ENCODE results near the gene HOMER2. TPM values are rescaled to one million over a fixed set of nuclear protein-coding genes. Genes with fewer than 3 reads are reported as not detected.

Gene HOMER2
- total RNA-seq, 1 experiment from 2014 or later: 8.8 TPM

GRCh38 chr15:82933576-82933975 lies 18.9 kb downstream of the HOMER2 start:
- POLR2A ChIA-PET: interaction anchor here (0.8 kb wide), 1 partner anchor 52 kb away, joined by 3 read pairs; the partner anchor contains the start of gene RAMAC
- CTCF ChIA-PET: no interaction called here
- intact Hi-C loops (cut with micrococcal nuclease): no loop called here
- Mint-ChIP-seq H3K9me3 (ENCODE audit: unreplicated experiment) (no peaks in the 10 kb centered on the region), H3K36me3 (ENCODE audit: insufficient read depth, unreplicated experiment) (peaks cover 4% of the 10 kb centered on the region), H3K4me3 (ENCODE audit: unreplicated experiment) (no peak overlapping the region), H3K27ac (ENCODE audit: low read depth, unreplicated experiment) (no peak overlapping the region), H3K27me3 (ENCODE audit: insufficient read depth, unreplicated experiment) (no peaks in the 10 kb centered on the region), H3K4me1 (ENCODE audit: insufficient read depth, unreplicated experiment) (no peaks in the 10 kb centered on the region)
- BruUV-seq (replicated peaks): no TSS peak
- TF ChIP-seq CTCF (IDR thresholded peaks at IDR 0.05; ENCODE audit: unreplicated experiment): no peak
- no peak for DNase-seq (ENCODE audit: unreplicated experiment)

DNA sequence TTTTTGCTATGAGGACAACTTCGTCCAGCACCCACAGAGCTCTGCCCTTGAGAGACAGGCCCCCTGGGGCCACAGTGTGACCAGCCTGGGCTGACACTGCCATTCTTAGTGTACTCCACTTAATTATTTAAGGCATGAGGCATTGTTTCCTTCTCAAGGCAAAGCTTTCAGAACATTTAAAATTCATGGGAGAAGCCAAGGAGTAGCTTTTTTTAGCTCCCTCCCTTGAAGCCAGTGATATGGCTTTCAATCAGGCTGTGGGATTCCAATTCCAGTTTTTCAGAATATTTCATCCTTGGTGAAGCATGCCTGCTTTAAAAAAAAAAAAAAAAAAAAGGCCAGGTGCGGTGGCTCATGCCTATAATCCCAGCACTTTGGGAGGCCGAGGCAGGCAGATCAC lies 21.3 kb downstream of the HOMER2 start:
- Mint-ChIP-seq H3K4me1 (ENCODE audit: insufficient read depth, unreplicated experiment) (no peaks in the 10 kb centered on the region), H3K4me3 (ENCODE audit: unreplicated experiment) (no peak overlapping the region), H3K27ac (ENCODE audit: low read depth, unreplicated experiment) (no peak overlapping the region), H3K36me3 (ENCODE audit: insufficient read depth, unreplicated experiment) (peaks cover 6% of the 10 kb centered on the region), H3K27me3 (ENCODE audit: insufficient read depth, unreplicated experiment) (no peaks in the 10 kb centered on the region), H3K9me3 (ENCODE audit: unreplicated experiment) (no peaks in the 10 kb centered on the region)
- POLR2A ChIA-PET: no interaction called here
- TF ChIP-seq CTCF (IDR thresholded peaks at IDR 0.05; ENCODE audit: unreplicated experiment): no peak
- no peak for DNase-seq (ENCODE audit: unreplicated experiment)
- no TSS peak for BruUV-seq (replicated peaks)
- intact Hi-C loops (cut with micrococcal nuclease): no loop called here
- CTCF ChIA-PET: interaction anchor here (0.6 kb wide), 2 partner anchors 10 to 17 kb away, joined by 4 read pairs; no protein-coding TSS in a partner anchor

DNA sequence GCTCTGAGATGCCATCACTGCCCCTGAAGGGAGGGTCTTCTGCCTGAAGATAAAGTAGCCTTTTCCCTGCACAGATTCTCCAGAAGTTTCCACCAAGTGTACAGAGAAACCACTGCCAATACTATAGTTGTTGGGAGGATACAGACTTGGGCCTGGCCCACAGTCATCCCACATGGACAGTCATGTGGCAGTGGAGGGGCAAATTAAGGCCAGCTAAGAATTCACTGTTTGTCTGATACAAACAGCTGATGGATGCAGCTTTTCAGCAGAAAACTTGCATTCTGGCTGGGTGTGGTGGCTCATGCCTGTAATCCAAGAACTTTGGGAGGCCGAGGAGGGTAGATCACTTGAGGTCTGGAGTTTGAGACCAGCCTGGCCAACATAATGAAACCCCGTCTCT lies 22.1 kb downstream of the HOMER2 start:
- no peak for TF ChIP-seq CTCF (IDR thresholded peaks at IDR 0.05; ENCODE audit: unreplicated experiment)
- ChIA-PET CTCF (no interaction called here), POLR2A (no interaction called here)
- no peaks in the 10 kb centered on the region for H3K9me3 Mint-ChIP-seq (ENCODE audit: unreplicated experiment)
- H3K36me3 Mint-ChIP-seq (ENCODE audit: insufficient read depth, unreplicated experiment): peaks cover 6% of the 10 kb centered on the region
- no peaks in the 10 kb centered on the region for H3K27me3 Mint-ChIP-seq (ENCODE audit: insufficient read depth, unreplicated experiment)
- no peak for DNase-seq (ENCODE audit: unreplicated experiment)
- intact Hi-C loops (cut with micrococcal nuclease): no loop called here
- no peak overlapping the region for H3K27ac Mint-ChIP-seq (ENCODE audit: low read depth, unreplicated experiment)
- no peaks in the 10 kb centered on the region for H3K4me1 Mint-ChIP-seq (ENCODE audit: insufficient read depth, unreplicated experiment)
- BruUV-seq (replicated peaks): no TSS peak
- no peak overlapping the region for H3K4me3 Mint-ChIP-seq (ENCODE audit: unreplicated experiment)

GRCh38 chr15:82928711-82929110 lies 23.8 kb downstream of the HOMER2 start:
- CTCF ChIA-PET: interaction anchor here (0.7 to 0.9 kb wide), 2 partner anchors 13 to 172 kb away, joined by 3 to 4 read pairs; no protein-coding TSS in a partner anchor
- DNase-seq (ENCODE audit: unreplicated experiment): no peak
- H3K36me3 Mint-ChIP-seq (ENCODE audit: insufficient read depth, unreplicated experiment): peaks cover 6% of the 10 kb centered on the region
- H3K27me3 Mint-ChIP-seq (ENCODE audit: insufficient read depth, unreplicated experiment): no peaks in the 10 kb centered on the region
- H3K9me3 Mint-ChIP-seq (ENCODE audit: unreplicated experiment): no peaks in the 10 kb centered on the region
- no peak overlapping the region for H3K4me3 Mint-ChIP-seq (ENCODE audit: unreplicated experiment)
- TF ChIP-seq CTCF (IDR thresholded peaks at IDR 0.05; ENCODE audit: unreplicated experiment): no peak
- no peak overlapping the region for H3K27ac Mint-ChIP-seq (ENCODE audit: low read depth, unreplicated experiment)
- intact Hi-C loops (cut with micrococcal nuclease): no loop called here
- BruUV-seq (replicated peaks): no TSS peak
- no peaks in the 10 kb centered on the region for H3K4me1 Mint-ChIP-seq (ENCODE audit: insufficient read depth, unreplicated experiment)
- POLR2A ChIA-PET: no interaction called here
